HG02642 (cell line): ENCODE results near the gene ADSL.

Source experiments
- ATAC-seq: cut with Tn5 transposase; IDR thresholded peaks from one replicate; pipeline ENCODE4 v1.9.1; 2021; ENCODE audit warnings: mild to moderate bottlenecking; ENCODE audit not compliant: unreplicated experiment, poor library complexity

ADSL gene

GRCh38 chr22:40433416-40434090 is 87.3 kb downstream of the ADSL start:
- no peak for ATAC-seq

DNA sequence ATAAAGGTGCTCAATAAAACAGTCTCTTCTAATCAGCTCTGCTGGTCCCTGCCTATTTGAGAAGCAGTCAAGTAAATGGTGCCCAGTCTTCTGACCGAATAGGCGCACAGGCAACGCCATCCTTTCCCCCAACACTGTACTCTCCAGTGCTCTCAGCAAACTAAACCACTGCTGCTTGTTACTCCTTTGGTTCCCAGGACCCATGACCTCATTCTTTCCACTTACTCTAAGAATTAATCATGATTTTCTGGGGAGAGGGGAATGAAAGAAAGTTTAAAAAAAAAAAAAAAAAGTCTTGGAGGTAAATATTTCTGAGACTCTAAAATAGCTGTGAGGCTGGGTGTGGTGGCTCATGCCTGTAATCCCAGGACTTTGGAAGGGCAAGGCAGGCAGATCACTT is 87.8 kb downstream of the ADSL start:
- ATAC-seq, result no peak

DNA sequence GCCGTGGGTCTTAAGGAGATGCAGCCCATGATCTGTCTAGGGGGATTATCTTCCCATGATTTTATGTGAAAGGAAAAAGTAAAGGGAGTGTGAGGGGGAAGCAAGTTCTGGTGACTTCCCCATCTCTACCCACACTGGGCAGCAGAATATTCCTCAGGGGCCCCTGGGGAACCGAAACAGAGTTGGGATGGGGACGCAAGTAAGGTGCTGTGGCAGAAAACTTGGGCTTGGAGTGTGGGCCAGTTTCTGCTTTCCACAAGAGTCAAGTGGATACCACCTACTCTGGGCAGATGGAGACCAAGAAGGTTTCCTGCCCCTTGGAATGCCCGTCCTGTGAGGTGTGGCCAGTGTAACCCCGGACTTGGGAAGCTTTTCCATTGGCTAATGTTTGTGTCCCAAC is 88.4 kb downstream of the ADSL start:
- no peak for ATAC-seq

- peak; percentile 72 for ATAC-seq
Measured at GRCh38 chr22:40436505-40437431, 90.5 kb downstream of the ADSL start.
